Activated naive CD4-positive, alpha-beta T cell treated with Interleukin-2 at 50 U/mL for 16 hours (primary cell): ENCODE results near the gene RPS6KL1.

Source experiments
- DNase-seq: peaks from one replicate; pipeline ENCODE4 v3.0.0-alpha.2; 2020

Gene RPS6KL1

GRCh38 chr14:74922752-74923401, at the start of gene RPS6KL1:
TSS of gene RPS6KL1 (minus strand) at chr14:74923260. CDS start at chr14:74921541, 1,719 bp downstream.
- peak; percentile 70 for DNase-seq

DNA sequence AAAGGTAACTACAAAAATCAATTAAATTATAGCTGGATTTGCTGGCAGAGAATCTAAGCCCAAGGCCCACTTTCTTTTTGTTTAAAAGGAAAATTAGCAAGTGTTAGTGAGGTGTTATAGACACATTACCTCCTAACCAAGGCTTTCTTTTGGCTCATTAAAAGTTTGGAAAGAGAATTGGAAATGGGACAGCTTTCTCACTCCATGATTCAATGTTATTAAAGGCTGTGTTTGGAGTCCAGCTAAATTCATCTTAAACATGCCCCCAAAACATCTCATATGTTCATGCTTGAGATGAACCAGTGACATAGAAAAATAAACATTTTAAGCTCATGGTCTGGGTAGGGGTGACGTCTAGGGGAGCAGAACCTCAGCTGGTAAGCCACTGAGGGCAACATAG, 45.8 kb upstream of the RPS6KL1 start:
- no peak for DNase-seq

DNA sequence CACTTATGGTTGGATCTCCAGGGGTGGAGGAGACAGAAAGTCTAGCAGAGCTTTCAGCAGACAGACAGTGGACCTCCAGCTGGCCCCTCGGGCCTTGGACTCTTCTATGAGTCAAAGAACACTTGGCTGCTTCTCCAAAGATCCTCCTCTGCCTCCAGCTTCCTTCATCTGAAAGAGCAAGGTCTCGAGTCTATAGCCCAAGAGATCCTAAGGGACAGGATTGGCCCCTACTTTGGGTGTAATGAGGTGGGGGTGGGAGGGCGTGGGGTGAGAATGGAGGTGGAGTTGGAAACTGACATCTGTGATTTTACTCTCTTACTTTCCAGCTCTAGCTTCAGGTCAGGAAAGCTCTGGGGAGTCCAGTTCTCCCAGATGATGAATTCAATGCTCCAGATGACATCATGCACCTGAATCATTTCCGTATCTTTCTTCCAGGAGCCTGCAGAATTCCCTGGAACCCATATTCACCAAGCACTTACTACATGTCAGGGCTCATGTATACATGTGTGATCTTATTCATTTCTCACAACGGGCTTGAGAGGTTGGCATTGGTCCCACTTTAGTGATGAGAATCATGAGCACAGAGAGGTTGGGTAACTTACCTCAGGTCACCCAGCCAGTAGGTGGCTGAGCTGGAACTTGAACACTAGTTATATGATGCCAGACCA, 42.6 kb upstream of the RPS6KL1 start:
- no peak for DNase-seq

- DNase-seq, result no peak
Measured at GRCh38 chr14:74964787-74965485, 41.9 kb upstream of the RPS6KL1 start.

GRCh38 chr14:74963705-74964271, 40.7 kb upstream of the RPS6KL1 start:
- DNase-seq, result no peak

DNA sequence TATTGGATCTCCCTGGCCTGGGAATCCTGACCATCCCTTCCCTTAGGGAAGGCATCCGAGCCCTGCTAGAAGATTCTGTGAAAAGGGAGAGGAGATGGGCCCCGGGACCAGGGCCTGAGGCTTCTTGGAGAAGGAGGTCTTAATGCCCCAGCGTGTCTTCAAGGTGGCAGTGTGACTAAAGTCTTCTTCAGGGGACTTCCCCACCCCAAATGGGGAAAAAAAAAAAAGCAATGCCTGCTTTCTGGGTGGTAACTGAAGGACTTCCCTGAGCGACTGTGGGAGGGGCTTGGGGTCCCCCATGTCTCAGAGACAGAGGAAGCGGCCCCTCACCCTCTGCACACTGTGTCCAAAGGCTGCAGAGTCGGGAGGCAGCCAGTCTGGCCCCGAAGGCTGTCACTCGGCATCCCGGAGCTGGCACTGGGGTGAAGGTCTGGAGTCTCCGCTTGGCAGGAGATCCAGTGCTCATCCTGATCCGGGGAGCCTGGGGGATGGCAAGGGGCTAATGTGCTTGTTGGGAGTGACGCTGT, 40.2 kb upstream of the RPS6KL1 start:
- no peak for DNase-seq

DNA sequence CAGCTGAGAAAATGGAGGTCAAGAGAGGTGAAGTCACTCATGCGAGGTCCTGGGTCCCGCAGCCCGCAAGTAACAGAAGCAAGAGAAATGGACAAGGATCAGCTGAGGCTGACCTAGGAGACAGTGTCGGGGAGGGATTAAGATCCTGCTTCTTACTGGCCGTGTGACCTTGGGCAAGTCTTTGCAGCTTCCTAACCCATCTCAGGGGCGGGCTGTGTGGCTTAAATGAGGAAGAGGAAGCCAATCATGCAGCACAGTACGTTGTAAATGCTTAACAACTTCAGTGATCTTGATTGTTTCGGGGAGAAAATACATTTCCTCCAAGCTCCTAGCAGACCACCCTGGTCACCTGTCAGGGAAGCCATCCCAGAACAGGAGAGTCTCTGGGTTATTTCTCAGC, 39.4 kb upstream of the RPS6KL1 start:
- DNase-seq, result no peak

DNA sequence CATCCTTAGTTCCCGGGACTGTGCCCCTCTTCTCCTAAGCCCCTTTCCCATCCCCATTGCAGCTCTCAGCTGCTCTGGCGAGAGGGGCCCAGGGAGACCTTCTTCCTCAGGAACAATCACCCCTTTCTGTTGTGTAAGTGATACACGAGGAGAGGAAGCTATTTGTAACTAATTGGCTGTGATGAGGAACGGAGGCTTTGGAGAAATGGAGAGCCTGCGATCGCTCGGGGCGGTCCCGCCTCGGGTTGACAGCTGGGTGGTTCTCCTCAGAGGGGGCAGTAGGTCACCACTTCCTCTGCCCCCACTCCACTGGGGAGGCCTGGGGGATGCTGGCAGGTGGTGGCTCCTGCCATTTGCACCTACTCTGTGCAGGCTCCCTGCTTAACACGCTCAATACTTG, 39.0 kb upstream of the RPS6KL1 start:
- DNase-seq, result no peak

GRCh38 chr14:74961238-74961911, 38.3 kb upstream of the RPS6KL1 start:
- no peak for DNase-seq

- no peak for DNase-seq
Measured at GRCh38 chr14:74960736-74961135, 37.7 kb upstream of the RPS6KL1 start.

DNA sequence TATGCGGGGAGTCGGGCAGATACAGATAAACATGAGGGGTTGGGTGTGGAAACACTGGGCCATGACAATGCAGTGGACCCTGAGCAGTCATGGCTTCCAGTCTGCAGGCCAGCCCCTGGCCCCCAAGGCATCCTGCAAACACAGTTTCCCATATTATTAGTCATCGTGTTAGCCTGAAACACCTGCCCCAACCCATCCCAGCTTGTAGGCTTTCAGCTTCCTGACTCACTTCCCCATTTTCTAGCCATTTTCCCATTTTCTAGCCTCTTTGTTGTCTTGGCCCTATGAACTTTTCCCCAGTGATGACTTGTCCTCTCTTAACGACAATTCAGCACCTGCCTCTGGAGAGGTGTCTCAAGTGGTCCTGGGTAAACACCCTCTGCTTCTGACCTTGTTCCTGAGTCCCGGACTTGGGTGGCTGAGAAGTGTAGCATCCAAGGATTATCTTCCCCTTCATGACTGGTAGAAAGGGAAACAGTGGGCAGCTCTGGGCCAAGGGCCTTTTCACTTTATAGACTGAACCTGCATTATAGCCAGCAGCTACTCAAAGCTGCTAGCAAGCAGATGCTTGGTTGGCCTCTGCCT, 36.6 kb upstream of the RPS6KL1 start:
- DNase-seq, result no peak

- DNase-seq, result no peak
Measured at GRCh38 chr14:74956280-74957072, 33.4 kb upstream of the RPS6KL1 start.

DNA sequence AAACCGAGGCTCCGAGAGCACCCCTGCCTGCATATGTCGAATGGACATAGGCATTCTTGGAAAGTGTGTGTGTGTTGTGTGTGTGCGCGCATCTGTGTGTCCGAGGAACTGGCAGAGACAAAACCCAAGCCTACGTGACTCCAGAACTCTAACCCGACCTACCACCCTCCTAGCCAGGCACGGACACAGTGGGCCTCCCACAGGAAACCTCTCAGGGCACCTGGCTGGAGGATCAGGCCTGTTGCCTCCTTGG, 32.9 kb upstream of the RPS6KL1 start:
- DNase-seq, result no peak

- peak; percentile 32 for DNase-seq
Measured at GRCh38 chr14:74955229-74956026, 32.4 kb upstream of the RPS6KL1 start, which contains the start of gene PGF. TSS of gene PGF (minus strand) at chr14:74955597. CDS start at chr14:74955242, 355 bp downstream.

DNA sequence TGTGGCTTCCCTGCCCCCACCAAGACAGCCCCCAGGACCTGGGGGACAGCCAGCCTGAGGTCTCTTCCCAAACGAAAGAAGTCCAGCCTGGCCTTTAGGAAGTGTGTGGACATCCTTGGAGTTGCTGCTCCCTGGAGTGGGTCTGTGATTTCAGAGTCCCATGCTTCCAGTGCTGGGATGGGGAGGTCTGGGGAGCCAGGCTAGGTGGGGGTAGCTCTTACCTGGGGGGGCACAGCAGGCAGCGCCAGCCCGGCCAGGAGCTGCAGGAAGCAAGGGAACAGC, 31.8 kb upstream of the RPS6KL1 start:
- DNase-seq, result no peak

DNA sequence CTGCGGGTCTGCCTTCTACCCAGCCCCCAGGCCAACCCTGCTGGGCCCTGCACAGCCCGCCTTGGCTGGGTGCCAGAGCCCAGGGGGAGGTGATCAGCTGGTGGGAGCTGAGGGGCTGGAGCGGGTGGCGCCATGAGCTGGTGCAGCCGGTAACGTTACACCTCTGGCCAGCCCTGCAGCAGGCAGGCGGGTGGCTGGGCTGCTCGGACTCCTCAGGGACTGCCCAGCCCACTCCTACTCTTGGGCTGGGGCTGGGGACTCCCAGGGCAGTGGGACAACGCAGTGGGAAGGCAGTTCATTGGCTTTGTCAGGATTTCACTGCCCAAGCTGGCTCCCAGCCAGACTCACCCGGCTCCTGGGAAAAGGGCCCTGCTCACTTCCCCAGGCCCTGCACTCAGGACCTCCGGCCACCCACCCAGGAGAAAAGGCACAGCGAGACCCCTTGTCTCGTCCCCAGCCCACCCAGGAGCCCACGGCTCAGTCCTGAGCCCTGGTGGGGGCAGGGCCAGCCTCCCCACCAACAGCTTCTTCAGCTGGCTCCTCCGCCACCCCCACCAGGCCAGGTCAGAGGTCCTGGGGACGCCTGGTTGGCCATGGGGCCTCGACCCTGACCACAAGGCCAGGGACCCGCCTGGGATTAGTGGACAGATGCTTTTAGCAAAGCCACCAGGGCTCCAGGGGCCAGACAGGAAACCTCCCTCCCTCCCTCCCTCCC, 31.3 kb upstream of the RPS6KL1 start:
- DNase-seq, result no peak

GRCh38 chr14:74953686-74954085, 30.6 kb upstream of the RPS6KL1 start:
- DNase-seq, result no peak

GRCh38 chr14:74952697-74953484, 29.8 kb upstream of the RPS6KL1 start:
- DNase-seq, result no peak

GRCh38 chr14:74952180-74952665, 29.2 kb upstream of the RPS6KL1 start:
- DNase-seq, result no peak
